PC-9 (cell line): ENCODE data around the gene ITGB8. TPM values are rescaled to one million over a fixed set of nuclear protein-coding genes. Genes with fewer than 3 reads are reported as not detected.

Experiments used
- BruUV-seq: library from RNA; stranded (reverse); fragments of 400-500 nt; replicated peaks from 2 replicates; lab custom pipeline; 2021; lab: Mats Ljungman, UMichigan
- CTCF ChIA-PET: fragments of 300-600 bp; sonication (Branson Sonifier 250); formaldehyde crosslinking; loops from one replicate; lab custom pipeline; 2022; ENCODE audit warnings: antibody characterized with exemption; lab: Charles Lee
- POLR2A ChIA-PET: fragments of 300-600 bp; sonication (Branson Sonifier 250); formaldehyde crosslinking; loops from one replicate; lab custom pipeline; 2022; ENCODE audit warnings: antibody characterized with exemption; ENCODE audit not compliant: unreplicated experiment; lab: Charles Lee
- DNase-seq, 2 experiments: peaks; one replicate each; pipeline versions ENCODE4 v3.0.0 to v3.0.0-alpha.2; 2015 to 2022; ENCODE audit warnings: mixed read lengths in 1 of 2
- H2AFZ ChIP-seq: fragments of 200-600 bp; sonication (generic); 2 replicates; pipeline ENCODE4 v1.8.1; 2017; ENCODE audit warnings: antibody characterized with exemption
- H3F3A ChIP-seq: fragments of 200-600 bp; sonication (generic); 2 replicates; pipeline ENCODE4 v1.8.1; 2017; ENCODE audit warnings: antibody characterized with exemption, mild to moderate bottlenecking, low read depth; ENCODE audit not compliant: insufficient read depth
- H3K27ac ChIP-seq: fragments of 200-600 bp; sonication (generic); 2 replicates; pipeline ENCODE4 v1.6.1; 2016; ENCODE audit warnings: mixed run types
- H3K27me3 ChIP-seq: fragments of 200-600 bp; sonication (generic); 2 replicates; pipeline ENCODE4 v1.6.1; 2016; ENCODE audit warnings: low read depth, mixed run types; ENCODE audit not compliant: insufficient read depth
- H3K36me3 ChIP-seq: fragments of 200-600 bp; sonication (generic); 2 replicates; pipeline ENCODE4 v1.6.1; 2016; ENCODE audit warnings: low read depth, mixed run types
- H3K4me1 ChIP-seq: fragments of 200-600 bp; sonication (generic); replicated peaks from 2 replicates; pipeline ENCODE4 v1.6.1; 2016; ENCODE audit warnings: mixed run types; ENCODE audit not compliant: insufficient read depth
- H3K4me2 ChIP-seq: fragments of 200-600 bp; sonication (generic); 2 replicates; pipeline ENCODE4 v1.6.1; 2017; ENCODE audit warnings: mixed run types
- H3K4me3 ChIP-seq: fragments of 200-600 bp; sonication (generic); 2 replicates; pipeline ENCODE4 v1.6.1; 2016; ENCODE audit warnings: mixed run types
- H3K79me2 ChIP-seq: fragments of 200-600 bp; sonication (generic); 2 replicates; pipeline ENCODE4 v1.6.1; 2017; ENCODE audit warnings: low read depth, mixed run types
- H3K9me2 ChIP-seq: fragments of 200-600 bp; sonication (generic); 2 replicates; pipeline ENCODE4 v1.8.1; 2017; ENCODE audit warnings: mild to moderate bottlenecking; ENCODE audit not compliant: insufficient read depth
- H3K9me3 ChIP-seq: fragments of 200-600 bp; sonication (generic); 2 replicates; pipeline ENCODE4 v1.8.1; 2016; ENCODE audit warnings: low read depth; ENCODE audit not compliant: insufficient read depth
- H4K20me1 ChIP-seq: fragments of 200-600 bp; sonication (generic); 2 replicates; pipeline ENCODE4 v1.8.1; 2017; ENCODE audit not compliant: insufficient read depth
- EZH2 ChIP-seq: fragments of 200-600 bp; sonication (generic); IDR thresholded peaks from 2 replicates; pipeline ENCODE4 v1.8.0; 2017; ENCODE audit warnings: antibody characterized with exemption, low read depth
- intact Hi-C: fragments of 100-400 bp; cut with micrococcal nuclease; formaldehyde crosslinking; loops from one replicate; pipeline ENCODE4 v1.10.0; 2022; ENCODE audit not compliant: unreplicated experiment
- total RNA-seq: library from RNA; stranded (reverse); gene quantifications from 2 replicates; pipeline ENCODE4 v1.2.3, GENCODE V29; 2021
- TF ChIP-seq, protein P1 (sequence below): fragments of 200-600 bp; sonication (generic); conservative IDR thresholded peaks from 2 replicates; pipeline ENCODE4 v1.6.1; 2017; ENCODE audit warnings: mixed run types, antibody characterized with exemption, mild to moderate bottlenecking, moderate library complexity

The ITGB8 gene
- total RNA-seq, 1 experiment from 2014 or later, result 20.1 TPM

DNA sequence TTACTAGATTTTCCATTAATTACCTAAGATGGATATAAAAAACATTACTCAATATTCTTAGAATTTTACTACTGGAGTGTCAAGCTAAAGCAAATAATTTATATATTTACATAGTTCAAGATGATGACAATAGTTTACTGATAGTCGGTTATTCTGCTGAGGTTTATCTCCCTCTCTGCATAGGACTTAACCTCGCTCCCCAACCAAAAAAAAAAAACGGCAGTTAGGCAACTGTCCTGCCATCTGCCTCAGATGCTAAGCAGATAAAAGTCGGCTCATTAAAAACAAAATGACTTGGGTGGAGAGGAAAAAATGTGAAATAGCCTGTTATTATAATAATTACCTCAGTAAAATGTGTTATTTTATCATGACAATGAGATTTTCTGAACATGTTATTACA, 14.0 kb upstream of the ITGB8 start:
- no TSS peak for BruUV-seq
- TF ChIP-seq, protein P1, sequence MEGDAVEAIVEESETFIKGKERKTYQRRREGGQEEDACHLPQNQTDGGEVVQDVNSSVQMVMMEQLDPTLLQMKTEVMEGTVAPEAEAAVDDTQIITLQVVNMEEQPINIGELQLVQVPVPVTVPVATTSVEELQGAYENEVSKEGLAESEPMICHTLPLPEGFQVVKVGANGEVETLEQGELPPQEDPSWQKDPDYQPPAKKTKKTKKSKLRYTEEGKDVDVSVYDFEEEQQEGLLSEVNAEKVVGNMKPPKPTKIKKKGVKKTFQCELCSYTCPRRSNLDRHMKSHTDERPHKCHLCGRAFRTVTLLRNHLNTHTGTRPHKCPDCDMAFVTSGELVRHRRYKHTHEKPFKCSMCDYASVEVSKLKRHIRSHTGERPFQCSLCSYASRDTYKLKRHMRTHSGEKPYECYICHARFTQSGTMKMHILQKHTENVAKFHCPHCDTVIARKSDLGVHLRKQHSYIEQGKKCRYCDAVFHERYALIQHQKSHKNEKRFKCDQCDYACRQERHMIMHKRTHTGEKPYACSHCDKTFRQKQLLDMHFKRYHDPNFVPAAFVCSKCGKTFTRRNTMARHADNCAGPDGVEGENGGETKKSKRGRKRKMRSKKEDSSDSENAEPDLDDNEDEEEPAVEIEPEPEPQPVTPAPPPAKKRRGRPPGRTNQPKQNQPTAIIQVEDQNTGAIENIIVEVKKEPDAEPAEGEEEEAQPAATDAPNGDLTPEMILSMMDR, result no peak
- no peak for TF ChIP-seq EZH2
- no peaks in the 10 kb centered on the region for H3K4me1 ChIP-seq
- no peaks in the 10 kb centered on the region for H3K9me3 ChIP-seq
- H3K27ac ChIP-seq, result no peak overlapping the region
- ChIA-PET CTCF (interaction anchor here (0.6 kb wide), 1 partner anchor 183 kb away, joined by 3 read pairs; no protein-coding TSS in a partner anchor), POLR2A (interaction anchor here (0.6 kb wide), 1 partner anchor 282 kb away, joined by 3 read pairs; no protein-coding TSS in a partner anchor)
- H2AFZ ChIP-seq, result no peak overlapping the region
- H3K9me2 ChIP-seq, result no peaks in the 10 kb centered on the region
- DNase-seq, result no peak
- H4K20me1 ChIP-seq, result no peaks in the 10 kb centered on the region
- no peaks in the 10 kb centered on the region for H3K27me3 ChIP-seq
- H3K4me3 ChIP-seq, result no peak overlapping the region
- intact Hi-C loops, result no loop called here
- no peaks in the 10 kb centered on the region for H3K36me3 ChIP-seq
- H3K79me2 ChIP-seq, result no peaks in the 10 kb centered on the region
- H3K4me2 ChIP-seq, result no peak overlapping the region
- H3F3A ChIP-seq, result no peaks in the 10 kb centered on the region

DNA sequence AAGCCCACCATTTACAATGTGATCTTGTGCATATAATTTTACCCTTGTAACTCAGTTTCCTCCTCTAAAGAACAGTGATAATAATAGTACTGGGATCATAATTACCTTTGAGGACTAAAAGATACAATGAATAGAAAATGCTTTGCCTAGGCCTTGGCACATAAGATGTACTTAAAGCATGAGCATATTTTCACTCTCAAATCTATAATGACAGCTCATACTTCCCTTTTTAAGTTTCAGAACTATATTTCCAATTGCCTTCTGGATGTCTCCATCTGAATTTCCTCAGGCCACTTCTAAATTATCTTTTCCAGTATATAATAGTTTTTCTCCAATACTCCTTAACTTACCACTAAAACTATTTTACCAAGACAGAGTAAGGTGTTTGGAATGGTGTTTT, 13.3 kb upstream of the ITGB8 start:
- no peaks in the 10 kb centered on the region for H3F3A ChIP-seq
- no peaks in the 10 kb centered on the region for H4K20me1 ChIP-seq
- H3K4me1 ChIP-seq, result no peaks in the 10 kb centered on the region
- no peak overlapping the region for H3K4me2 ChIP-seq
- no peaks in the 10 kb centered on the region for H3K9me2 ChIP-seq
- H3K27ac ChIP-seq, result no peak overlapping the region
- no peak overlapping the region for H2AFZ ChIP-seq
- H3K9me3 ChIP-seq, result no peaks in the 10 kb centered on the region
- H3K79me2 ChIP-seq, result no peaks in the 10 kb centered on the region
- CTCF ChIA-PET, result interaction anchor here (0.6 to 0.8 kb wide), 2 partner anchors 275 to 1604 kb away, joined by 3 read pairs; no protein-coding TSS in a partner anchor
- TF ChIP-seq, protein P1, result no peak
- TF ChIP-seq EZH2, result no peak
- POLR2A ChIA-PET, result interaction anchor here (0.6 kb wide), 1 partner anchor 281 kb away, joined by 3 read pairs; no protein-coding TSS in a partner anchor
- no peak overlapping the region for H3K4me3 ChIP-seq
- intact Hi-C loops, result no loop called here
- DNase-seq, result no peak
- no peaks in the 10 kb centered on the region for H3K27me3 ChIP-seq
- BruUV-seq, result no TSS peak
- no peaks in the 10 kb centered on the region for H3K36me3 ChIP-seq

DNA sequence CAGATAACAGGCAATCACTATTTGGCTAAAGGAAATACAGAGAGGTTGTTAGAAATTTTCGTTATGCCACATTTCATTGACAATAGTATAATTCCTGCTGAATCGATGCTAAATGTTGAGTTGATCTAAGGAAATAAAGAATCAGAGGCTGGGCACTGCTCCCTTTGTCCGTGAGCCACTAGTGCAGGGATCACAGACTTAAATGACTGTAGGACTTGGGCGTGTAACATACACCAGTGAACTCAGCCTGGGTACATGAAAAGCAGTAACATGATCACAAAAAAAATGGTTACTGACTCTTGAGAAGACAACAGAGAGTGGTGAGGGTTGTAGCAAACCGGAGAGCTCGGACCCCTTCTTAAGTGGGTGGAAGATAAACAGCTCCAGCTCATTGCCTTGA, 11.8 kb upstream of the ITGB8 start:
- Histone ChIP-seq H3K79me2 (no peaks in the 10 kb centered on the region), H3K36me3 (no peaks in the 10 kb centered on the region), H3K27me3 (no peaks in the 10 kb centered on the region), H4K20me1 (no peaks in the 10 kb centered on the region), H2AFZ (no peak overlapping the region), H3K4me2 (no peak overlapping the region), H3K4me3 (no peak overlapping the region), H3K9me2 (no peaks in the 10 kb centered on the region), H3F3A (no peaks in the 10 kb centered on the region), H3K4me1 (no peaks in the 10 kb centered on the region), H3K9me3 (no peaks in the 10 kb centered on the region), H3K27ac (no peak overlapping the region)
- ChIA-PET POLR2A (no interaction called here), CTCF (no interaction called here)
- TF ChIP-seq, protein P1, result no peak
- TF ChIP-seq EZH2, result no peak
- intact Hi-C loops, result no loop called here
- no peak for DNase-seq
- BruUV-seq, result no TSS peak
